NCI-H2196 (cell line): ENCODE results near the gene PSAT1.
A peak's percentile ranks its signal among the peaks of the same experiment; 100 is the strongest.

Source experiments
- DNase-seq: peaks from one replicate; lab custom pipeline; 2025; ENCODE audit not compliant: unreplicated experiment; lab: John Stamatoyannopoulos, UW

The PSAT1 gene

GRCh38 chr9:78316166-78316892 is 19.4 kb downstream of the PSAT1 start:
- DNase-seq = no peak

GRCh38 chr9:78319197-78320029 is 22.5 kb downstream of the PSAT1 start:
- DNase-seq = no peak

GRCh38 chr9:78320030-78320693 is 23.2 kb downstream of the PSAT1 start:
- DNase-seq = no peak

GRCh38 chr9:78320875-78321496 is 24.1 kb downstream of the PSAT1 start:
- no peak for DNase-seq

GRCh38 chr9:78321505-78321904 is 24.6 kb downstream of the PSAT1 start:
- DNase-seq = no peak

GRCh38 chr9:78324068-78324650 is 27.2 kb downstream of the PSAT1 start:
- no peak for DNase-seq

GRCh38 chr9:78324682-78325081 is 27.8 kb downstream of the PSAT1 start:
- DNase-seq = no peak

GRCh38 chr9:78325343-78325742 is 28.4 kb downstream of the PSAT1 start:
- DNase-seq = peak; percentile 68

GRCh38 chr9:78325846-78326360 is 29.0 kb downstream of the PSAT1 start:
- DNase-seq = no peak

- no peak for DNase-seq
Measured at GRCh38 chr9:78326564-78326963, 29.6 kb downstream of the PSAT1 start.

GRCh38 chr9:78332381-78332780 is 35.5 kb downstream of the PSAT1 start:
- DNase-seq = no peak

- no peak for DNase-seq
Measured at GRCh38 chr9:78348848-78349247, 51.9 kb downstream of the PSAT1 start.

GRCh38 chr9:78351816-78352215 is 54.9 kb downstream of the PSAT1 start:
- no peak for DNase-seq

- no peak for DNase-seq
Measured at GRCh38 chr9:78354324-78354973, 57.5 kb downstream of the PSAT1 start.

GRCh38 chr9:78354989-78355388 is 58.1 kb downstream of the PSAT1 start:
- DNase-seq = no peak

GRCh38 chr9:78356634-78357033 is 59.7 kb downstream of the PSAT1 start:
- DNase-seq = no peak

- no peak for DNase-seq
Measured at GRCh38 chr9:78357165-78357873, 60.4 kb downstream of the PSAT1 start.

GRCh38 chr9:78358329-78359051 is 61.6 kb downstream of the PSAT1 start:
- DNase-seq = no peak

- DNase-seq = no peak
Measured at GRCh38 chr9:78363221-78363620, 66.3 kb downstream of the PSAT1 start.
